ENCODE measurements around the gene COTL1.

The COTL1 gene

DNA sequence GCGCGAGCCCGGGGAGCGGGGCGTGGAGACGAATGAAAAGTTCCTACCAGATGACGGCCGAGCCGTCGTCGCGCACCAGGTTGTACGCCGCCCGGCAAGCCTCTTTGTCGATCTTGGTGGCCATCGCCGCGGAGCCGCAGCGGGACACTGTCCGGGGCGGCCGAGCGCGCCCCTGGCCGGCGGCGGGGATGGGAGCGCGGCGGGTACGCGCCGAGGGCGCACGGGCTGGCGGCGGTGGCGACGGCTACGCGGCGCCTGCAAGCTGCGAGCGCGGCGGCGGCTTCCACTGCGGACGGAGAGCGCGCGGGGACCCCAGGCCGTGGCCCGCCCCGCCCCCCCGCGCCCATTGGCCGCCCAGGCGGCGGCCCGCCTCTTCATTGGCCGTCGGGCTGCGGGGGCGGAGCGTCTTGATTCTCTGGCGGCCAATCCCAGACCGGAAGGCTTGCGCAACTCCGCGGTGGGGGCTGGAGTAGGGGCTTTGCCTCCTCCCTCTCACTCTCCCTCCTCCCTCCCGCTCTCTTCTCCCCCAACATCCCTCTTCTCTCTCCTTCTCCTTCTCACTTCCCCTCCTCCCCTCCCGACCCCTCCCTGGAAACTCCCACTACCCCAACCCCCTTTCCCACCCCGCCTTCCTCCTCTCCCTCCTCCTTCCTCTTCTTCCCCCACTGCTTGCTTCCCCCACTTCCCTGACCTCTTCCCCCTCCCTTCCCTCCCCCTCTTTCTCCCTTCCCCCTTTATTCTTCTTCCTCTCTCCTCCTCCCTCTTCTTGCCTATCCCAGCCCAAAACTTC is at the start of gene COTL1:
Gene COTL1 (minus strand): TSS at position 288 of the 790 bp plus-strand sequence. CDS start 164 bp downstream, at position 124.
- peak; percentile 98 for DNase-seq

DNA sequence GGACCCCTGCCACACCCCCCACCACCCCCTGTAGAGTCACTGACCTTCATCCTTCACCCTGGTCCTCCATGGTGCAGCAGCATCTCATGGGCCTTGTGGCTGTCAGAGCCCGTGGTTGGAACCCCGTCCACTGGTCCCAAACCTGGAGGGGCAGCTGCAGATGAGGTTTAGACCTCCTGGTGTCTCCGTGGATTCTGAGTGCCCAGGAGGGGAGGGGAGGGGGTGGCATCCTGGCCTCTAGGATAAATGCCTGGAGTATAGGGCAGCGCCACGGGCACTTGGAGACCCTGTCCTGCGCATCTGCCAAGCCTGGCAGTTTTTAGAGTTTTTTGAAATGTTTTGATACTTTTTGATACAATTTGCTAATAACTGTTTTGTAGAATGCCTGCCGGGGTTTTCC is 48.0 kb upstream of the COTL1 start:
- DNase-seq: no peak

DNA sequence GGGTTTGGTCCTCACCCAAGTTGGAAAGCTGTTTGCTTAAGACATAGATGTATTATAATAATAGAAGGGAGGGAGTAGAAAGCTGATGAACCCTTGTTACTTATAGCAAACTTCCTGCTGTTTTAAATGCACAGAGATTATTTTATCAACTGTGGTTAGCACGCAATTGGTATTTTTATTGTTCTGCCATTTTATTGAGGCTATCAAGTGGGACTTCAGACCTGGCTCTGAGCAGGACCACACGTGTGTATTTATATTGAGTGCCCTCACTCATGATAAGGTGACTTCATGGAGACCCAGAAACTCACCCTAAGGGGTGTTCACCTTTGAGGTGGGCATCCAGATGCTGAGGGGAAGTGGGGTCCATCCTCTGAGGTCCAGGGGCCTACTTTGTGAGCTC is 47.5 kb upstream of the COTL1 start:
- no peak for DNase-seq

DNA sequence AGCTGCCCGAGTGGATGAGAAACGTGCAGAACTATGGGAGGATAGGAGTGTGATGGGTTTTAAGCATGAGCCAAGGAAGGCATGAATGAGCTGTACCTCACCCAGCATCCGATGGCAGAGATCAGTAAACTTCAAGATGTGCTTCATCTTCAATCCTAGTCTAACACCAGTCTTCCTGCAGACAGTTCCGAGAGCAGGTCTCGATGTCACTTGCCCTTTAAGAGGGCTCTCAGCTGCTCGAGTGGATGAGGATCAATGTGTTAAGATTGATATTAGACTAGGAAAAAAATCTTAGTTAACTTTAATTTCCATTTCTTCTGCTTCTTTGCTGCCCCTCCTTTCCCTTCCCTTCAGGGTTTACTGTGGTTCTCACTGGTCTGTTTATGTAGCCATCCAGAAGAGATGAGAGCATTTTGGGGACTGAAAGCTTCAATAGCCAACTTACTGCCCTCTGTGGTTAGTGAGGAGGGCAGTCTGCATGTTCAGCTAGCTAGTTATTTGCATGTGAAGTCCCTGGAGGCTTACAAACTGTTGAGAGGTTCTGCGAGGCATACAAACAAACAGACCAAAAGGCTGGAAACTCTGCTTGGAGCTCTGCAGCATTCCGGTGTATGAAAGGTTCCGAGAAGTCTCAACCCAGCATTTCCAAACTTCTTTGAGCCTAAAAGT is 45.7 kb upstream of the COTL1 start:
- no peak for DNase-seq

- no peak for DNase-seq
Observed at GRCh38 chr16:84662471-84662870, 44.6 kb upstream of the COTL1 start.

DNA sequence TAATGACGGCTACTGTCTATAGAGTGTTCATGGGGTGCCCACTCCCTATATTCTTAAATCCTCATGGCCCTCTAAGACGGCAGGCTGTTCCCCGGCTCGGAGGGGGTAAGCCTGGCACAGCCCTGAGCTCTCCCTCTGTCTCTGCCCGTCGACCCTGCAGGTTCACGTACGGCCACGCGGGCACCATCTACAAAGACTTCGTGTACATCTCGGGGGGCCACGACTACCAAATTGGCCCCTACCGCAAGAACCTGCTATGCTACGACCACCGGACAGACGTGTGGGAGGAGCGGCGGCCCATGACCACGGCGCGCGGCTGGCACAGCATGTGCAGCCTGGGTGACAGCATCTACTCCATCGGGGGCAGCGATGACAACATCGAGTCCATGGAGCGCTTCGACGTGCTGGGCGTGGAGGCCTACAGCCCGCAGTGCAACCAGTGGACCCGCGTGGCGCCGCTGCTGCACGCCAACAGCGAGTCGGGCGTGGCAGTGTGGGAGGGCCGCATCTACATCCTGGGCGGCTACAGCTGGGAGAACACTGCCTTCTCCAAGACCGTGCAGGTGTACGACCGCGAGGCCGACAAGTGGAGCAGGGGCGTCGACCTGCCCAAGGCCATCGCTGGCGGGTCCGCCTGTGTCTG is 43.7 kb upstream of the COTL1 start:
- DNase-seq: no peak

- DNase-seq: no peak
Observed at GRCh38 chr16:84660973-84661372, 43.1 kb upstream of the COTL1 start.

GRCh38 chr16:84659656-84660300 is 41.9 kb upstream of the COTL1 start:
- DNase-seq: no peak

DNA sequence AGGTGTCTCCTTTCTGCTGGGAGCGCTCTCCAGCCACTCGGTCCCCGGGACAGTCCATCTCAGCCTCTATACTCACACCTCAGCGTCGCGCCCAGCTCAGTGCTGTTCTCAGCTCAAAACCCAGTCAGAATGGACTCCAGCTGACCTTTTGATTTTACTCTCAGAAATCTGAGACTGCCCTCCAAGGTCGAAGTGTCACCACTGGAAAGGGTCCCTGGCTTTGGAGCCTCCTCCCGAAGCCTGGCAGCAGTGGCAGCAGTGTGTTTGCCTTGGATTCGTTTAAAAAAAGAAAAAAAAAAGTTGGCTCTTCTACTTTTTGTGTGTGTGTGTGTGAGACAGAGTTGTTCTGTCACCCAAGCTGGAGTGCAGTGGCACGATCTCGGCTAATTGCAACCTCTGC is 40.8 kb upstream of the COTL1 start:
- no peak for DNase-seq

- no peak for DNase-seq
Observed at GRCh38 chr16:84657229-84657837, 39.5 kb upstream of the COTL1 start.

DNA sequence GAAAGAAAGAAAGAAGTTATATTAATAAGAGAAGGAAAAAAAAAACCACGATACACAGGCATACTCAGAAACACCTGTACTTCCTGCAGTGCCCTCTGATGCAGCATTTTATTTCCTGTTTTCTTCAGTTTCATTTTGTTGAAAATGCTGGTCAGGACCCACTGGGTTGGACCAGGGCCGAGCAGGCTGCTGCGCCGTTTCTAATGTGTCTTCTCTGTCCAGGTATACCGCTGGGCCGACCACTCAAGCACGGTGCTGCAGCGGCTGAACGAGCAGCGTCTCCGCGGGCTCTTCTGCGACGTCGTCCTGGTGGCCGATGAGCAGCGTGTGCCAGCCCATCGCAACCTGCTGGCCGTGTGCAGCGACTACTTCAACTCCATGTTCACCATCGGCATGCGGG is 38.8 kb upstream of the COTL1 start:
- DNase-seq: no peak

DNA sequence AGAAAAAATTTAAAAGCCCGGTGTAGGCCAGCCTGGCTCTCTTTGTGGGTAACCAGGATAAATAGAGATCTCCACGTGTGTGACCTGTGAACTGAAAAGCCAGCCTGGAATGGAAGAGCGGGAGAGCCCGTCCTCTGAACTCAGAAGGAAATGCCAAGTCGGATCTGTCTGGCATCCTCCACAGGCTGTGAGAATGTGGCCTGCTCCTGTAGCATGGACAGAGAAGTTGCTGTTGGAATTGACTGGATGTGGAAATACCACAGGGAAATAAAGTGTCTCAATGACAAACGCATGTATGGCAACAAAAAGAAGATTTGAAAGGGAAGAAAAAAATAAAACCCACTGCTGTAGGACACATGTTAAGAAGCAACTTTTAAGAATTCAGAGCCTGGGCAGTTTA is 37.1 kb upstream of the COTL1 start:
- DNase-seq: no peak

DNA sequence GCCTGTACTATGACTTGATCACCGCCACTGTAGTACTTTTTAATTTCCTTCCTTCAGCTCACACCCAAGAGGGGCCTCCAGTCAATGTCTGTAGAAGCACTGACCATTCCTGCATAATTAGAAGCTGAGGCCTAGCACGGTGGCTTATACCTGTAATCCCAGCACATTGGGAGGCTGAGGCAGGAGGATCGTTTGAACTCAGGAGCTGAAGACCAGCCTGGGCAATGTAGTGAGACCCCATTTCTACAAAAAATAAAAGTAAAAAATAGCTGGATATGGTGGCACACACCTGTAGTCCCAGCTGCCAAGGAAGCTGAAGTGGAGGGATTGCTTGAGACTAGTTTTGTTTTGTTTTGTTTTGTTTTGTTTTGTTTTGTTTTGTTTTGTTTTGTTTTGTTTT is 36.4 kb upstream of the COTL1 start:
- DNase-seq: no peak

DNA sequence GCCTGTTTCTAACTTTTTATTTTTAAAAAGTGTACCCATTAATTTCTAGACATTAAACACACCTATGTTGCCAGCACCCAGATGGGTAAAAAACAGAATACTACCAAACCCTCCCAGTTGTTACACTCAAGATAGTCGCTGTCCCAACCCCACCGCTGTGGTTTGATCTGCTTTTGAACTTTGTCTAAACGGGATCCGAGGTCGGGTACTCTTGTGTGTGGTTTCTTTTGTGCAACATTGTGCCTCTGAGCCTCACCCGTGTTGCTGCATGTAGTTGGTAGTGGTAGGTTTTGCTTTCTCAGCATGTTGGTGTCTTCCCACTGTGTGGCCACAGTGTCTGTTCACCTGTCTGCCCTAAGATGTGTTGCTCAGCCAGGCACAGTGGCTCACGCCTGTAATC is 34.7 kb upstream of the COTL1 start:
- DNase-seq: no peak

DNA sequence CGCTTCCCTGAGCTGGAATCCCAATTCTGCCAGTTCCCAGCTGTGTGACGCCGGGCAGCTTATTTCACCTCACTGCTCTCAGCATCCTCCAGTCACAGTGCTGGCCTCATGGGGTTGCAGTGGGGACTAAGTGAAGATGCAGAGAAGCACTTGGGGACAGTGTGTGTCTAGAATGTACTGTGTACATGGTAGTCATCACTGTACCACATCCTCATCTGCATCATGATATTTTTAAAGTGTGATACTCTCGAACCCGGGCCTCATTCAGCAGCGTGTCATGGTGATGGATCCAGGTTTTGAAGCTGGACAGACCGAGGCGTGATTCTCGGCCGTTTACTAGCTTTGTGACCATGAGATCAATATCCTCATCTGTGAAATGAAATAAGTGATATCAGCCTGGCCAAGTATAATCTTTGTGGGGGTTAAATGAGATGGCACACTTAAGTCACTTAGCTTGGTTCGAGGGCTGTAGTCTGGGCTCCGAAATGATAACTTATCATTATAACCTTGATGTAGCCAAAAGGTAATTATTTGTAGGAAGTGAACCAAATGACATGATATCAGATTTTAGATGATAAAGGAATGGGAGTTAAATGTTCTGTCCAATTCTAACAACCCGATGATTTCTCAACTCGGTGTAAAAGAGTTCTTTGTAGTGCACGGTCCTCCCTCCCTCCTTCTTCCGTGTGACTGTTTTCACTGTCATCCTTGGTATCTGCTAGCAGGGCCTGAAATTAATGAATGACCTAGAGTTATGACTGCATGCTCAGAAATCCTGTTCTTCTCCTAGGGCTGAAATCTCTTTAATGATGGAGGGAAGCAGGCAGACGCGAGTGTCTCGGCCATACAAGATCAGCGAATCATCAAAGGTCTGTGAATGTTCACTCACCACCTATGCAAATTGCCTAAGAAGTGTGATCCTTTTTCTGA is 32.4 kb upstream of the COTL1 start:
- no peak for DNase-seq

- no peak for DNase-seq
Observed at GRCh38 chr16:84649511-84649861, 31.6 kb upstream of the COTL1 start.

GRCh38 chr16:84648595-84649510 is 31.0 kb upstream of the COTL1 start:
- DNase-seq: peak; percentile 41

DNA sequence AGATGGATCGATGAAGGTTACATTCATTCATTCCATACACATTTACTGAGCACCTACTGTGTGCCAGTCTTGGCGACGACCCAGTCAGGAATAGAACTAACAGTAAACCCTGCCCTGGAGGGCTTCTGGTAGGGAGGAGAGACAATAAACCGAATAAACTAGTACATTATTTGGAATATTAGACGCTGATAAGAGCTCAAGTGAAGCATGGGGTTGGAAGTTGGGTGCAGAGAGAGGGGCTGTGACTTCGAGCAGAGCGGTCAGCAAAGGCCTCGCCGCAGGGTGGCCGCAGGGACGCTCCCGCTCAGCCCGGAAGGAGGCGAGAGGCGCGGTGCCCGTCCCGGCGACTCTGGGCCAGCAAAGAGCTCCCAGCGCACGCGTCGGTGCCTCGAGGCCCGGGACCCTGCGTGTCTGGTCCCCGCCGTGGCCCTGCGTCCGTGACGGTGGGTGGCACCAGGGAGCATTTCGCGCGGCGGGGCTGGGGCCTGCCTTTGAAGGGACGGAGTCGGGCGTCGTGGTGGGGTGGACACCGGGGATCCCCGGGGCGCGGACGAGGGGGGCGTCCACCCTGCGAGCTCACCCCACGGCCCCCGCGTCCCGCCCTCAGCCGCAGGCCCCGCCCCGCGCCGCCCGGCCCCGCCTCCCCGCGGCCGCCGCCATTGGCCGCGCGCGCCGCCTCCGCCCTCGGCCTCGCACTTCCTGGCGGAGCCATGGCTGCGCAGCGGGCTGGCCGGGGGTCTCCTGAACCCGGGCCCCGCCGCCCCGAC is 30.1 kb upstream of the COTL1 start, which contains the start of gene KLHL36:
Gene KLHL36 (plus strand): TSS at position 684 of the 767 bp plus-strand sequence. CDS start 2,357 bp downstream, outside the sequence.
- DNase-seq: peak; percentile 70

DNA sequence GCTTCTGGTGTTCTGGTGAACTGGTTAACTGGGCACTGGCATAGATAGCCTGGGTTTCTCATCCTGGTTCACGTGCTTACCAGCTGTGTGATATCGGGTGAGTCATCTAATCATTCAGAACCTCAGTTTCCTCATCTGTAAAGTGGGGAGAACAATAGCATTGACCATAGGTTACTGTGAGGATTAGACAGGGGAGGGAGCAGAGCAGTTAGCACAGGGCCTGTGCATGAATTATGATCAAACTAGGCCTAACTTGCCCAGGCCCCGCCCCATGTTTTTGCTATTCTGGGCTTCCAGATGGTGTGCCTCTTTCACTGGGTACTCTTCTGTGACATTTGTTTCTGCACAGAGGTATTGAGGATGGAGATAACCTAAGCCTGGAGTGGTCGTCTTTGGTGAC is 25.8 kb upstream of the COTL1 start:
- no peak for DNase-seq

DNA sequence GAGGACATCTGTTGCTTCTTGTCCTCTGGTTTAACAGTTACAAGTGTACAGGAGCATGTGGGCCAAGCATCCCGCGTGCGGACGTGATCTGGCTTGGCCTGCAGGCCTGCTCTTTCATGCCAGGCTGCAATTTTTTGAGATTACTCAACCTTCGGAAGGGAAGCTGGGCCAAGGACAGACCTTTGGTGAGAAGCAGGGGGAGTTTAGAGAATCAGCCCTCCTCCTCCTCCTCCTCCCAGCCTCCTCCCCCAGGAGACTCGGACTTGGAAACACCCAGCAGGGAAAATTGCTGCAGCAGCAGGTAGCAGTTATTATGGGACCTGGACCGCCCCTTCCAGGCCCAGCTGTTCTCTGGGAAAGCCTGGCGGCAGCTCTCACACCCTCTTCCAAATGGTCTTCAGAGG is 25.3 kb upstream of the COTL1 start:
- peak; percentile 35 for DNase-seq

Measured in hematopoietic multipotent progenitor cell treated with erythropoietin and hydrocortisone succinate and interleukin-3 and kit ligand, for 4 days (in vitro differentiated cells).